Astrocyte (in vitro differentiated cells and primary cell): ENCODE measurements around the gene OTUB2. TPM values are rescaled to one million over a fixed set of nuclear protein-coding genes. Genes with fewer than 3 reads are reported as not detected.

Source experiments
- DNase-seq: peaks from one replicate; pipeline ENCODE4 v3.0.0-alpha.2; 2010; ENCODE audit warnings: low read depth
- FAIRE-seq: peaks from 2 replicates; lab custom pipeline; 2011; peaks lifted over from hg19 to GRCh38; lab: Jason Lieb, UNC
- H2AFZ ChIP-seq: 2 replicates; pipeline ENCODE4 v1.6.0; 2012; ENCODE audit warnings: low read depth, low read length, inconsistent platforms
- H3K27ac ChIP-seq: 2 replicates; pipeline ENCODE4 v1.5.1; 2011; ENCODE audit warnings: low read depth, low read length, inconsistent platforms
- H3K27me3 ChIP-seq: 2 replicates; pipeline ENCODE4 v1.6.0; 2011; ENCODE audit warnings: low read length, inconsistent platforms; ENCODE audit not compliant: insufficient read depth
- H3K36me3 ChIP-seq: 2 replicates; pipeline ENCODE4 v1.5.1; 2011; ENCODE audit warnings: low read length, inconsistent platforms; ENCODE audit not compliant: insufficient read depth
- H3K4me1 ChIP-seq: 2 replicates; pipeline ENCODE4 v1.5.1; 2011; ENCODE audit warnings: low read length, inconsistent platforms; ENCODE audit not compliant: insufficient read depth
- H3K4me2 ChIP-seq: 2 replicates; pipeline ENCODE4 v1.6.0; 2012; ENCODE audit warnings: low read length, inconsistent platforms
- H3K4me3 ChIP-seq: 2 replicates; pipeline ENCODE4 v1.5.1; 2011; ENCODE audit warnings: low read depth, mild to moderate bottlenecking, low read length, inconsistent platforms; ENCODE audit not compliant: insufficient read depth
- H3K79me2 ChIP-seq: 2 replicates; pipeline ENCODE4 v1.6.0; 2012; ENCODE audit warnings: mild to moderate bottlenecking, low read length, inconsistent platforms; ENCODE audit not compliant: insufficient read depth
- H3K9ac ChIP-seq: 2 replicates; pipeline ENCODE4 v1.6.0; 2012; ENCODE audit warnings: mild to moderate bottlenecking, low read length, inconsistent platforms
- H3K9me3 ChIP-seq: 2 replicates; pipeline ENCODE4 v1.5.1; 2012; ENCODE audit warnings: low read depth, mild to moderate bottlenecking, low read length, inconsistent platforms; ENCODE audit not compliant: insufficient read depth
- H4K20me1 ChIP-seq: 2 replicates; pipeline ENCODE4 v1.6.0; 2012; ENCODE audit warnings: low read length, inconsistent platforms; ENCODE audit not compliant: insufficient read depth
- H3K27ac Mint-ChIP-seq: one replicate; pipeline ENCODE4 v1.8.0; 2021; ENCODE audit warnings: mild to moderate bottlenecking, mixed read lengths; ENCODE audit not compliant: unreplicated experiment
- H3K27me3 Mint-ChIP-seq: one replicate; pipeline ENCODE4 v1.8.0; 2021; ENCODE audit warnings: low read depth, mixed read lengths; ENCODE audit not compliant: unreplicated experiment
- H3K36me3 Mint-ChIP-seq: one replicate; pipeline ENCODE4 v1.8.0; 2021; ENCODE audit warnings: low read depth, mixed read lengths; ENCODE audit not compliant: unreplicated experiment
- H3K4me1 Mint-ChIP-seq: one replicate; pipeline ENCODE4 v1.8.0; 2021; ENCODE audit warnings: low read depth, mixed read lengths; ENCODE audit not compliant: unreplicated experiment
- H3K4me3 Mint-ChIP-seq: one replicate; pipeline ENCODE4 v1.8.0; 2021; ENCODE audit warnings: mild to moderate bottlenecking, moderate library complexity, mixed read lengths; ENCODE audit not compliant: unreplicated experiment
- H3K9me3 Mint-ChIP-seq: one replicate; pipeline ENCODE4 v1.8.0; 2021; ENCODE audit warnings: mild to moderate bottlenecking, mixed read lengths; ENCODE audit not compliant: unreplicated experiment
- EZH2 ChIP-seq: IDR thresholded peaks from 2 replicates; pipeline ENCODE4 v1.6.1; 2012; ENCODE audit warnings: mild to moderate bottlenecking, low read length, inconsistent platforms; ENCODE audit not compliant: insufficient read depth
- total RNA-seq: library from RNA; stranded (reverse); gene quantifications from 2 replicates; pipeline ENCODE4 v1.2.1, GENCODE V29; 2021
- TF ChIP-seq, protein P1 (sequence below): IDR thresholded peaks from 2 replicates; pipeline ENCODE4 v1.5.1; 2011; ENCODE audit warnings: low read depth, mild to moderate bottlenecking, inconsistent platforms, low read length, moderate library complexity; ENCODE audit not compliant: insufficient read depth

Gene OTUB2
- total RNA-seq, 1 donor from 2014 or later: 3.3 TPM

DNA sequence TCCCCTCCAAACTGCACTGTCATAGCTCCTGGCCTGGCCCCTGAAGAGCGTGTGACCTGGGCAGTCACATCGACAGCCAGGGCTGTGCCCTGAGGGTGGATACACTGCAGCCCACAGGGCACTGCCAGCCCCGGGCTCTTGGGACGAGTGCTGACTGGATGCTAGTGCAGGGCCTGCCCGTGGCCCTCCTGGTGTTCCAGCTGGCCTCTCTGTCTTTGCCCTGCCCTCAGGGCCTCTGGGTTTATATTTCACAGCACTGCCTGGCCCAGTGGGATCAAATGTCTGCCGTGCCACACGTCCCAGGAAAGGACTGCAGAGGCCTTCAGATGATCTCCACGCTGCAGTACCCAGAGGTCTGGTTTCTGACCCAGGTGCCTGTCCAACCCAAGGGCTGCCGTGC is 39.2 kb upstream of the OTUB2 start:
- no peak for DNase-seq
- H3K9me3 Mint-ChIP-seq: peaks cover 6% of the 10 kb centered on the region

DNA sequence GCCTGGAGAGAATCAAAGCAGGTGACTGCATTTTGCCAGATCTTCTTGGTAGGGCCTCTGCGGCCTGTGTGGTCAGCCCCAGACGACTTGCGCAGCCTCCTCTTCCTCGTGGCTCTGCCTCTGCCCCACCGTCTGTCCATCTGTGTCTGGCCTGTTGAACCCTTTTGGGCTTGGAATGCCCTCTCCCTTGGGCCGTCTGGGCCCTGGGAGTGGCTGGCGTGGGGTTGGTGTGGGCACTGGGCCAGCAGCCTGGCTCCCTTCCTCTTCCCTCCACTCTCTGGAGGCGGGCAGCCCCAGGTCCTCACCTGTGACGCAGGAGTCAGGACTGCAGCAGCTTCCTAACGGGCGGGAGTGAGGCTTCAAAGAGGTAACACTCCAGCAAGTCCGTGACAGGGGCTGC is 38.8 kb upstream of the OTUB2 start:
- Histone ChIP-seq H3K27me3 (peaks cover 7% of the 10 kb centered on the region), H3K9ac (no peak overlapping the region), H3K4me1 (peaks cover 17% of the 10 kb centered on the region), H2AFZ (no peak overlapping the region), H4K20me1 (no peaks in the 10 kb centered on the region), H3K9me3 (no peaks in the 10 kb centered on the region), H3K4me3 (no peak overlapping the region), H3K79me2 (no peaks in the 10 kb centered on the region), H3K27ac (no peak overlapping the region), H3K36me3 (no peaks in the 10 kb centered on the region), H3K4me2 (no peak overlapping the region)
- H3K4me3 Mint-ChIP-seq: no peak overlapping the region
- H3K4me1 Mint-ChIP-seq: peaks cover 17% of the 10 kb centered on the region
- TF ChIP-seq, protein P1, sequence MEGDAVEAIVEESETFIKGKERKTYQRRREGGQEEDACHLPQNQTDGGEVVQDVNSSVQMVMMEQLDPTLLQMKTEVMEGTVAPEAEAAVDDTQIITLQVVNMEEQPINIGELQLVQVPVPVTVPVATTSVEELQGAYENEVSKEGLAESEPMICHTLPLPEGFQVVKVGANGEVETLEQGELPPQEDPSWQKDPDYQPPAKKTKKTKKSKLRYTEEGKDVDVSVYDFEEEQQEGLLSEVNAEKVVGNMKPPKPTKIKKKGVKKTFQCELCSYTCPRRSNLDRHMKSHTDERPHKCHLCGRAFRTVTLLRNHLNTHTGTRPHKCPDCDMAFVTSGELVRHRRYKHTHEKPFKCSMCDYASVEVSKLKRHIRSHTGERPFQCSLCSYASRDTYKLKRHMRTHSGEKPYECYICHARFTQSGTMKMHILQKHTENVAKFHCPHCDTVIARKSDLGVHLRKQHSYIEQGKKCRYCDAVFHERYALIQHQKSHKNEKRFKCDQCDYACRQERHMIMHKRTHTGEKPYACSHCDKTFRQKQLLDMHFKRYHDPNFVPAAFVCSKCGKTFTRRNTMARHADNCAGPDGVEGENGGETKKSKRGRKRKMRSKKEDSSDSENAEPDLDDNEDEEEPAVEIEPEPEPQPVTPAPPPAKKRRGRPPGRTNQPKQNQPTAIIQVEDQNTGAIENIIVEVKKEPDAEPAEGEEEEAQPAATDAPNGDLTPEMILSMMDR: no peak
- no peak for TF ChIP-seq EZH2
- no peak for DNase-seq
- no peaks in the 10 kb centered on the region for H3K36me3 Mint-ChIP-seq
- peaks cover 6% of the 10 kb centered on the region for H3K9me3 Mint-ChIP-seq
- FAIRE-seq: no peak
- H3K27ac Mint-ChIP-seq: no peak overlapping the region
- peaks cover 39% of the 10 kb centered on the region for H3K27me3 Mint-ChIP-seq

More for the DNA sequence above, 39.2 kb upstream of the OTUB2 start:
- no peak overlapping the region for H3K4me2 ChIP-seq
- no peak overlapping the region for H2AFZ ChIP-seq
- no peaks in the 10 kb centered on the region for H3K36me3 ChIP-seq
- TF ChIP-seq, protein P1: no peak
- TF ChIP-seq EZH2: no peak
- H3K27me3 Mint-ChIP-seq: peaks cover 41% of the 10 kb centered on the region
- no peak overlapping the region for H3K4me3 ChIP-seq
- no peak overlapping the region for H3K4me3 Mint-ChIP-seq
- H4K20me1 ChIP-seq: no peaks in the 10 kb centered on the region
- no peaks in the 10 kb centered on the region for H3K9me3 ChIP-seq
- peaks cover 17% of the 10 kb centered on the region for H3K4me1 ChIP-seq
- H3K4me1 Mint-ChIP-seq: peaks cover 17% of the 10 kb centered on the region
- no peak overlapping the region for H3K9ac ChIP-seq
- FAIRE-seq: no peak
- H3K79me2 ChIP-seq: no peaks in the 10 kb centered on the region
- peaks cover 7% of the 10 kb centered on the region for H3K27me3 ChIP-seq
- no peaks in the 10 kb centered on the region for H3K36me3 Mint-ChIP-seq
- no peak overlapping the region for H3K27ac ChIP-seq
- H3K27ac Mint-ChIP-seq: no peak overlapping the region

DNA sequence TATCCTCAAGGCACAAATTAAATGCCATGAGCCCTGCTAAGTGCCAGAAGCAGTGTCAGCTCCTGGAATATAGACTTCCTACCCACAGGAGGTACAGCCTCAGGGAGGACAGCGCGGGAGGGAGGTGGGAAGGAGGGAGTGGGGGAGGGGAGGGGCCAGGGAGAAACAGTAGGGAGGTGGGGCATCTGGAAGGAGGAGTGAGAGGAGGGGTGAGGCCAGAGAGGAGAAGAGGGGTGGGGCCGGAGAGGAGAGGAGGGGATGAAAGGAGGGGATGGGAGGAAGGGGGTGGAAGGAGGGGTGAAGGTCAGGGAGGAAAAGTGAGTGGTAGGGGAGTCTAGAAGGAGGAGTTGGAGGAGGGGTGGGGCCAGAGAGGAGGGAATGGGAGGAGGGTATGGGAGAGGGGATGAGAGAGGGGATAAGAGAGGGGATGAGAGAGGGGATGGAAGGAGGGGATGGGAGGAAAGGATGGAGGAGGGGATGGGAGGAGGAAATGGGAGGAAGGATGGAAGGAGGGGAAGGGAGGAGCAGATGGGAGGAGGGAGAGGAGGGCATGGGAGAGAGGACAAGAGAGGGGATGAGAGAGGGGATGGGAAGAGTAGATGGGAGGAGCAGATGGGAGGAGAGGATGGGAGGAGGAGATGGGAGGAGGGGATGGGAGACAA is 38.2 kb upstream of the OTUB2 start:
- H3K9me3 ChIP-seq: no peaks in the 10 kb centered on the region
- no peak overlapping the region for H3K27ac ChIP-seq
- TF ChIP-seq, protein P1: no peak
- TF ChIP-seq EZH2: no peak
- Mint-ChIP-seq H3K27me3 (peaks cover 39% of the 10 kb centered on the region), H3K4me3 (no peak overlapping the region), H3K36me3 (no peaks in the 10 kb centered on the region), H3K9me3 (peaks cover 6% of the 10 kb centered on the region), H3K27ac (no peak overlapping the region), H3K4me1 (peaks cover 17% of the 10 kb centered on the region)
- H2AFZ ChIP-seq: no peak overlapping the region
- DNase-seq: no peak
- H3K4me3 ChIP-seq: no peak overlapping the region
- H4K20me1 ChIP-seq: no peaks in the 10 kb centered on the region
- H3K79me2 ChIP-seq: no peaks in the 10 kb centered on the region
- H3K9ac ChIP-seq: no peak overlapping the region
- H3K27me3 ChIP-seq: peaks cover 7% of the 10 kb centered on the region
- FAIRE-seq: no peak
- H3K4me2 ChIP-seq: no peak overlapping the region
- H3K4me1 ChIP-seq: peaks cover 17% of the 10 kb centered on the region
- no peaks in the 10 kb centered on the region for H3K36me3 ChIP-seq
